Panc1 (cell line): ENCODE results near the gene PPP4R2. TPM values are rescaled to one million over a fixed set of nuclear protein-coding genes. Genes with fewer than 3 reads are reported as not detected.

Experiments
- ATAC-seq: fragments of 200-7000 bp; cut with Tn5 transposase; 2 replicates; pipeline ENCODE4 v1.9.1; 2020; ENCODE audit warnings: mild to moderate bottlenecking, moderate library complexity
- BruUV-seq: library from RNA; stranded (reverse); fragments of 400-500 nt; replicated peaks from 2 replicates; lab custom pipeline; 2021; lab: Mats Ljungman, UMichigan
- CTCF ChIA-PET: fragments of 300-600 bp; sonication (Branson Sonifier 250); formaldehyde crosslinking; loops from one replicate; lab custom pipeline; 2022; ENCODE audit warnings: antibody characterized with exemption; lab: Charles Lee
- POLR2A ChIA-PET: fragments of 300-600 bp; sonication (Branson Sonifier 250); formaldehyde crosslinking; loops from one replicate; lab custom pipeline; 2022; ENCODE audit warnings: antibody characterized with exemption; lab: Charles Lee
- DNase-seq: peaks from one replicate; pipeline ENCODE4 v3.0.0-alpha.2; 2010; ENCODE audit warnings: low read depth, low spot score
- H3K27ac ChIP-seq: 2 replicates; pipeline ENCODE4 v1.5.1; 2011; ENCODE audit warnings: mild to moderate bottlenecking, low read length, inconsistent platforms
- H3K27me3 ChIP-seq: fragments of 200-500 bp; sonication (Bioruptor generic); 2 replicates; pipeline ENCODE4 v1.6.0; 2014; ENCODE audit warnings: low read length, inconsistent platforms; ENCODE audit not compliant: control insufficient read depth, insufficient read depth
- H3K36me3 ChIP-seq: fragments of 200-500 bp; sonication (Bioruptor generic); 2 replicates; pipeline ENCODE4 v1.5.1; 2014; ENCODE audit warnings: inconsistent platforms, mild to moderate bottlenecking, low read length, moderate library complexity; ENCODE audit not compliant: control insufficient read depth, insufficient read depth
- H3K4me1 ChIP-seq: 2 replicates; pipeline ENCODE4 v1.5.1; 2011; ENCODE audit warnings: inconsistent platforms, mild to moderate bottlenecking, low read length, moderate library complexity; ENCODE audit not compliant: control insufficient read depth, insufficient read depth
- H3K4me3 ChIP-seq, 2 experiments: 2 replicates each; pipeline ENCODE4 v1.5.1; 2011 to 2012; ENCODE audit warnings: low read depth in 2 of 2, low read length in 2 of 2, mild to moderate bottlenecking in 2 of 2, inconsistent platforms in 1 of 2, moderate library complexity in 1 of 2
- H3K9me3 ChIP-seq: fragments of 200-500 bp; sonication (Bioruptor generic); 2 replicates; pipeline ENCODE4 v1.5.1; 2014; ENCODE audit warnings: low read depth, mild to moderate bottlenecking, inconsistent platforms, low read length, moderate library complexity; ENCODE audit not compliant: control insufficient read depth, insufficient read depth
- POLR2AphosphoS5 ChIP-seq: IDR thresholded peaks from 2 replicates; pipeline ENCODE4 v1.6.1; 2012; ENCODE audit warnings: mild to moderate bottlenecking, low read depth, low read length, moderate library complexity
- SIN3A ChIP-seq: IDR thresholded peaks from 2 replicates; pipeline ENCODE4 v1.6.1; 2012; ENCODE audit warnings: low read depth, mild to moderate bottlenecking, low read length, moderate library complexity, borderline replicate concordance; ENCODE audit not compliant: insufficient read depth
- TCF7L2 ChIP-seq: IDR thresholded peaks from 2 replicates; pipeline ENCODE4 v1.6.1; 2011; ENCODE audit warnings: mild to moderate bottlenecking, low read depth, low read length, inconsistent platforms
- in situ Hi-C: cut with HindIII; loops from 2 replicates; pipeline ENCODE4 v1.10.0; 2016; ENCODE audit warnings: low sequenced_read_pairs, low pct_unique_long_range_greater_than_20kb
- intact Hi-C: fragments of 100-400 bp; cut with micrococcal nuclease; formaldehyde crosslinking; loops from one replicate; pipeline ENCODE4 v1.10.0; 2022; ENCODE audit not compliant: unreplicated experiment
- total RNA-seq: library from RNA; stranded (reverse); gene quantifications from one replicate; pipeline ENCODE4 v1.2.1, GENCODE V29; 2021; ENCODE audit not compliant: unreplicated experiment
- TF ChIP-seq, protein P1 (sequence below), 2 experiments: IDR thresholded peaks; 2 replicates each; pipeline ENCODE4 v1.6.1; 2011 to 2012; ENCODE audit warnings: low read depth in 2 of 2, control low read depth in 1 of 2, low read length in 1 of 2, mild to moderate bottlenecking in 1 of 2, moderate library complexity in 1 of 2; ENCODE audit not compliant: insufficient read depth in 1 of 2
- TF ChIP-seq, protein P2 (sequence below): fragments of 450-650 bp; IDR thresholded peaks from 2 replicates; pipeline ENCODE4 v1.5.1; 2017; ENCODE audit warnings: mild to moderate bottlenecking

Gene PPP4R2
- total RNA-seq, 1 experiment from 2014 or later = 59.8 TPM

DNA sequence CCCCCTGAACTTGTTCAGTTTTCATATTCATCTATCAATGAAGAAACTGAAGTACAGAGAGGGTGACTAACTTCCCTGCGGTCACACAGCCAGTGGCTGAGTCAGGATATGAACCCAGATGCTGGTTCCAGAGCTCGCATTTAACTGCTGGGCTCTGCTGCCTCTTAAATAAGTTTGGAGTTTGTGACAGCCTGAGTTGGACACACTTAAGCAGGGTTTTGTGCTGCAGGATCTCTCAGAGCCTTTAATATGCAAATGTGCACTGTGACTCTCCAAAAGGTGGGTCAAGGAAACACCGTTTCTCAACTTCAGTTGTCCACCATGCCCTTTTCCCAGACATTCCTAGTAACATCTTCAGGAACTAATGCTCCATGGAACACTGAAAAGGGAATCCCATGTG is 110.6 kb downstream of the PPP4R2 start:
- in situ Hi-C loops = no loop called here

DNA sequence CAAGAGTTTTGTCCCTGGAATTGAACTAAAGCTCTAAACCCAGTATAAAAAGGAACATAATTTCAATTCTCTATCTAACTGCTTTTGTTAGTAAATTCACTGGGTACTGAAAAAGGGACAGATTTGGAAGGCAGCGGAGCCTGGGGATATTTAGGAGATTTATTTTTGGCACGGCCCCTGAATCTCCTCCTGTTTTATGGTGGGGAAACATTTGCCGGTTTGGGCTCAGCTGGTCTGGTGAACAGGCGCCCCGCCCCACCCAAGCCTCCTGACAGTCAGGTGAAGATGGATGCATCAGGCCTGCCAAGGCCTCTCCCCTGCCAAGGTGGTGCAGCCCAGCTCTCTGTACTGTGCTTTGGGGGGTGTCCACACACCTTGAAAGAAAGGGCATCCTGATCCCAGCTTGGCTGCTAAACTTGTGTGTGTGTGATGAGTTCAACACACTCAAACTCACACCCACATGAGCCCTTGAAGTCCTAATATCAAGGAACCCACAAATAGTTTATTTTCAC is 111.1 kb downstream of the PPP4R2 start:
- H3K36me3 ChIP-seq = no peaks in the 10 kb centered on the region
- intact Hi-C loops = no loop called here
- ATAC-seq (no peak), DNase-seq (no peak)
- in situ Hi-C loops = no loop called here
- H3K4me1 ChIP-seq = no peaks in the 10 kb centered on the region
- CTCF ChIA-PET = no interaction called here
- H3K9me3 ChIP-seq = no peaks in the 10 kb centered on the region
- no peaks in the 10 kb centered on the region for H3K27me3 ChIP-seq
- POLR2A ChIA-PET = no interaction called here
- no peak overlapping the region for H3K4me3 ChIP-seq
- no peak overlapping the region for H3K27ac ChIP-seq
- BruUV-seq = no TSS peak
- no peak for TF ChIP-seq SIN3A
- TF ChIP-seq POLR2AphosphoS5 = no peak

More for the DNA sequence above, 110.6 kb downstream of the PPP4R2 start:
- no peak for TF ChIP-seq TCF7L2
- TF ChIP-seq POLR2AphosphoS5 = no peak
- TF ChIP-seq, protein P1, sequence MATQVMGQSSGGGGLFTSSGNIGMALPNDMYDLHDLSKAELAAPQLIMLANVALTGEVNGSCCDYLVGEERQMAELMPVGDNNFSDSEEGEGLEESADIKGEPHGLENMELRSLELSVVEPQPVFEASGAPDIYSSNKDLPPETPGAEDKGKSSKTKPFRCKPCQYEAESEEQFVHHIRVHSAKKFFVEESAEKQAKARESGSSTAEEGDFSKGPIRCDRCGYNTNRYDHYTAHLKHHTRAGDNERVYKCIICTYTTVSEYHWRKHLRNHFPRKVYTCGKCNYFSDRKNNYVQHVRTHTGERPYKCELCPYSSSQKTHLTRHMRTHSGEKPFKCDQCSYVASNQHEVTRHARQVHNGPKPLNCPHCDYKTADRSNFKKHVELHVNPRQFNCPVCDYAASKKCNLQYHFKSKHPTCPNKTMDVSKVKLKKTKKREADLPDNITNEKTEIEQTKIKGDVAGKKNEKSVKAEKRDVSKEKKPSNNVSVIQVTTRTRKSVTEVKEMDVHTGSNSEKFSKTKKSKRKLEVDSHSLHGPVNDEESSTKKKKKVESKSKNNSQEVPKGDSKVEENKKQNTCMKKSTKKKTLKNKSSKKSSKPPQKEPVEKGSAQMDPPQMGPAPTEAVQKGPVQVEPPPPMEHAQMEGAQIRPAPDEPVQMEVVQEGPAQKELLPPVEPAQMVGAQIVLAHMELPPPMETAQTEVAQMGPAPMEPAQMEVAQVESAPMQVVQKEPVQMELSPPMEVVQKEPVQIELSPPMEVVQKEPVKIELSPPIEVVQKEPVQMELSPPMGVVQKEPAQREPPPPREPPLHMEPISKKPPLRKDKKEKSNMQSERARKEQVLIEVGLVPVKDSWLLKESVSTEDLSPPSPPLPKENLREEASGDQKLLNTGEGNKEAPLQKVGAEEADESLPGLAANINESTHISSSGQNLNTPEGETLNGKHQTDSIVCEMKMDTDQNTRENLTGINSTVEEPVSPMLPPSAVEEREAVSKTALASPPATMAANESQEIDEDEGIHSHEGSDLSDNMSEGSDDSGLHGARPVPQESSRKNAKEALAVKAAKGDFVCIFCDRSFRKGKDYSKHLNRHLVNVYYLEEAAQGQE (IDR thresholded peaks at IDR 0.05; ENCODE audit: insufficient read depth in 1 of 2, low read depth in 2 of 2, low read length in 1 of 2) = no peak
- TF ChIP-seq SIN3A = no peak
- TF ChIP-seq, protein P2, sequence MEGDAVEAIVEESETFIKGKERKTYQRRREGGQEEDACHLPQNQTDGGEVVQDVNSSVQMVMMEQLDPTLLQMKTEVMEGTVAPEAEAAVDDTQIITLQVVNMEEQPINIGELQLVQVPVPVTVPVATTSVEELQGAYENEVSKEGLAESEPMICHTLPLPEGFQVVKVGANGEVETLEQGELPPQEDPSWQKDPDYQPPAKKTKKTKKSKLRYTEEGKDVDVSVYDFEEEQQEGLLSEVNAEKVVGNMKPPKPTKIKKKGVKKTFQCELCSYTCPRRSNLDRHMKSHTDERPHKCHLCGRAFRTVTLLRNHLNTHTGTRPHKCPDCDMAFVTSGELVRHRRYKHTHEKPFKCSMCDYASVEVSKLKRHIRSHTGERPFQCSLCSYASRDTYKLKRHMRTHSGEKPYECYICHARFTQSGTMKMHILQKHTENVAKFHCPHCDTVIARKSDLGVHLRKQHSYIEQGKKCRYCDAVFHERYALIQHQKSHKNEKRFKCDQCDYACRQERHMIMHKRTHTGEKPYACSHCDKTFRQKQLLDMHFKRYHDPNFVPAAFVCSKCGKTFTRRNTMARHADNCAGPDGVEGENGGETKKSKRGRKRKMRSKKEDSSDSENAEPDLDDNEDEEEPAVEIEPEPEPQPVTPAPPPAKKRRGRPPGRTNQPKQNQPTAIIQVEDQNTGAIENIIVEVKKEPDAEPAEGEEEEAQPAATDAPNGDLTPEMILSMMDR = no peak
- no TSS peak for BruUV-seq
- Histone ChIP-seq H3K27me3 (no peaks in the 10 kb centered on the region), H3K9me3 (no peaks in the 10 kb centered on the region), H3K36me3 (no peaks in the 10 kb centered on the region), H3K4me3 (no peak overlapping the region), H3K4me1 (no peaks in the 10 kb centered on the region), H3K27ac (no peak overlapping the region)
- CTCF ChIA-PET = no interaction called here
- POLR2A ChIA-PET = no interaction called here
- ATAC-seq = no peak
- no peak for DNase-seq
- intact Hi-C loops = no loop called here

DNA sequence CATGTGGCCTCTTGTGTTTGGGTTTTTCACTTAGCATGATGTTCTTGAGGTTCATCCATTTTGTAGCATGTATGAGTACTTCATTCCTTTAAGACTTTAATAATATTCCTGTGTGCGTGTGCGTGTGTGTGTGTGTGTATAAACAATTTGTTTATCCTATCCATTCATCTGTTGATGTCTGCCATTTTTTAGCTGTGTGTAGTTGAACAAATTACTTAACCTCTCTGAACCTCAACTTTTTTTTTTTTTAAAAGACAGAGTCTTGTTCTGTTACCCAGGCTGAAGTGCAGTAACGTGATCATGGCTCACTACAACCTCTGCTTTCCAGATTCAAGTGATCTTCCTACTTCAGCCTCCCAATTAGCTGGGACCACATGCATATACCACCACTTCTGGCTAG is 112.1 kb downstream of the PPP4R2 start:
- TF ChIP-seq, protein P1 (IDR thresholded peaks at IDR 0.05; ENCODE audit: insufficient read depth in 1 of 2, low read depth in 2 of 2, low read length in 1 of 2) = no peak
- no peak for TF ChIP-seq POLR2AphosphoS5
- no peak for TF ChIP-seq SIN3A
- TF ChIP-seq TCF7L2 = no peak
- TF ChIP-seq, protein P2 = no peak
- no peaks in the 10 kb centered on the region for H3K4me1 ChIP-seq
- ATAC-seq = no peak
- DNase-seq = no peak
- intact Hi-C loops = no loop called here
- H3K36me3 ChIP-seq = no peaks in the 10 kb centered on the region
- no peak overlapping the region for H3K4me3 ChIP-seq
- CTCF ChIA-PET = no interaction called here
- H3K27me3 ChIP-seq = no peaks in the 10 kb centered on the region
- POLR2A ChIA-PET = no interaction called here
- H3K27ac ChIP-seq = no peak overlapping the region
- in situ Hi-C loops = no loop called here
- BruUV-seq = no TSS peak
- no peaks in the 10 kb centered on the region for H3K9me3 ChIP-seq
